Fibroblast of lung (primary cell): ENCODE results near the gene PPFIBP2. TPM values are rescaled to one million over a fixed set of nuclear protein-coding genes. Genes with fewer than 3 reads are reported as not detected.

Source experiments
- DNase-seq, 2 donors: peaks; one replicate each; pipeline versions ENCODE4 v3.0.0 to v3.0.0-alpha.2; 2010; ENCODE audit warnings: low read depth in 2 of 2
- H2AFZ ChIP-seq: 2 replicates; pipeline ENCODE4 v1.5.1; 2012; ENCODE audit warnings: low read length, control low read depth, inconsistent platforms
- H3K27ac ChIP-seq: 2 replicates; pipeline ENCODE4 v1.5.1; 2011; ENCODE audit warnings: low read length, control low read depth; ENCODE audit not compliant: insufficient read depth
- H3K27me3 ChIP-seq: 2 replicates; pipeline ENCODE4 v1.5.1; 2011; ENCODE audit warnings: mild to moderate bottlenecking, low read length; ENCODE audit not compliant: control insufficient read depth, insufficient read depth
- H3K36me3 ChIP-seq: 2 replicates; pipeline ENCODE4 v1.5.1; 2011; ENCODE audit warnings: low read length; ENCODE audit not compliant: control insufficient read depth, insufficient read depth
- H3K4me1 ChIP-seq: 2 replicates; pipeline ENCODE4 v1.5.1; 2011; ENCODE audit warnings: low read length; ENCODE audit not compliant: control insufficient read depth, insufficient read depth; ENCODE audit errors: extremely low read depth
- H3K4me2 ChIP-seq: 2 replicates; pipeline ENCODE4 v1.5.1; 2011; ENCODE audit warnings: low read length, control low read depth; ENCODE audit not compliant: insufficient read depth; ENCODE audit errors: extremely low read depth
- H3K4me3 ChIP-seq, 4 experiments: fragments of 200-600 bp in 1 of 4; sonication (generic) in 1 of 4; replicated peaks in 1 of 4; 2 replicates each; pipeline ENCODE4 v1.5.1; 2011 to 2016; ENCODE audit warnings: low read length in 4 of 4, low read depth in 3 of 4, mild to moderate bottlenecking in 3 of 4, control low read depth in 2 of 4, inconsistent platforms in 1 of 4, mixed read lengths in 1 of 4; ENCODE audit not compliant: insufficient read depth in 1 of 4; ENCODE audit errors: control extremely low read depth in 1 of 4
- H3K79me2 ChIP-seq: 2 replicates; pipeline ENCODE4 v1.5.1; 2012; ENCODE audit warnings: mild to moderate bottlenecking, low read length, inconsistent platforms; ENCODE audit not compliant: control insufficient read depth, insufficient read depth
- H3K9ac ChIP-seq: 2 replicates; pipeline ENCODE4 v1.5.1; 2011; ENCODE audit warnings: mild to moderate bottlenecking, low read length, control low read depth; ENCODE audit not compliant: insufficient read depth
- H3K9me3 ChIP-seq: 2 replicates; pipeline ENCODE4 v1.5.1; 2012; ENCODE audit warnings: low read depth, low read length; ENCODE audit not compliant: control insufficient read depth, insufficient read depth
- H4K20me1 ChIP-seq: 2 replicates; pipeline ENCODE4 v1.5.1; 2011; ENCODE audit warnings: low read length; ENCODE audit not compliant: control insufficient read depth, insufficient read depth; ENCODE audit errors: extremely low read depth
- CTCF ChIP-seq, 2 donors: IDR thresholded peaks in 1 of 2; conservative IDR thresholded peaks in 1 of 2; 1 replicate in 1 of 2; 2 replicates in 1 of 2; pipeline ENCODE4 v1.5.1; 2011 to 2012; ENCODE audit warnings: low read length in 2 of 2, control low read depth in 1 of 2, inconsistent platforms in 1 of 2, low read depth in 1 of 2, mild to moderate bottlenecking in 1 of 2
- EZH2 ChIP-seq: IDR thresholded peaks from 2 replicates; pipeline ENCODE4 v1.5.1; 2012; ENCODE audit warnings: low read length, control low read depth, mild to moderate bottlenecking; ENCODE audit errors: missing control alignments
- polyA plus RNA-seq, 2 donors: library from polyadenylated mRNA; depleted of rRNA in 1 of 2; stranded (reverse) in 1 of 2; unstranded in 1 of 2; fragments of >200 nt; gene quantifications; 2 replicates each; pipeline ENCODE4 v1.2.1, GENCODE V29; 2011 to 2012; ENCODE audit warnings: missing spikeins in 1 of 2
- total RNA-seq: library from RNA; depleted of rRNA; stranded (reverse); fragments of >200 nt; gene quantifications from 2 replicates; pipeline ENCODE4 v1.2.1, GENCODE V29; 2014

PPFIBP2 gene
- total and polyA plus RNA-seq, 2 donors (not counting 1 experiment from before 2014, with no cell fraction given) = 11.4 to 38.8 TPM

GRCh38 chr11:7589861-7590260, 76.1 kb downstream of the PPFIBP2 start:
- no peak overlapping the region for H3K9ac ChIP-seq
- no peaks in the 10 kb centered on the region for H3K79me2 ChIP-seq
- no peak for DNase-seq
- no peak overlapping the region for H3K4me3 ChIP-seq
- no peak overlapping the region for H3K4me2 ChIP-seq
- no peak overlapping the region for H3K27ac ChIP-seq
- peaks cover 3% of the 10 kb centered on the region for H3K4me1 ChIP-seq
- H4K20me1 ChIP-seq = no peaks in the 10 kb centered on the region
- no peak for TF ChIP-seq CTCF (conservative IDR thresholded peaks at IDR 0.05 in 1 of 2, IDR thresholded peaks at IDR 0.05 in 1 of 2; ENCODE audit: low read depth in 1 of 2, low read length in 2 of 2)
- no peak for TF ChIP-seq EZH2
- H3K36me3 ChIP-seq = no peaks in the 10 kb centered on the region
- H3K9me3 ChIP-seq = no peaks in the 10 kb centered on the region
- no peak overlapping the region for H2AFZ ChIP-seq
- no peaks in the 10 kb centered on the region for H3K27me3 ChIP-seq

GRCh38 chr11:7590529-7590928, 76.7 kb downstream of the PPFIBP2 start:
- Histone ChIP-seq H3K9me3 (no peaks in the 10 kb centered on the region), H3K9ac (no peak overlapping the region), H3K4me3 (no peak overlapping the region), H4K20me1 (no peaks in the 10 kb centered on the region), H2AFZ (no peak overlapping the region), H3K36me3 (no peaks in the 10 kb centered on the region), H3K79me2 (no peaks in the 10 kb centered on the region), H3K4me2 (no peak overlapping the region), H3K27me3 (no peaks in the 10 kb centered on the region), H3K4me1 (peaks cover 3% of the 10 kb centered on the region), H3K27ac (no peak overlapping the region)
- DNase-seq = no peak
- TF ChIP-seq EZH2 = no peak
- no peak for TF ChIP-seq CTCF (conservative IDR thresholded peaks at IDR 0.05 in 1 of 2, IDR thresholded peaks at IDR 0.05 in 1 of 2; ENCODE audit: low read depth in 1 of 2, low read length in 2 of 2)

- no peaks in the 10 kb centered on the region for H3K79me2 ChIP-seq
- H3K4me2 ChIP-seq = no peak overlapping the region
- DNase-seq = no peak
- H3K9ac ChIP-seq = no peak overlapping the region
- no peak overlapping the region for H3K27ac ChIP-seq
- TF ChIP-seq CTCF (conservative IDR thresholded peaks at IDR 0.05 in 1 of 2, IDR thresholded peaks at IDR 0.05 in 1 of 2; ENCODE audit: low read depth in 1 of 2, low read length in 2 of 2) (no peak), EZH2 (no peak)
- H3K27me3 ChIP-seq = no peaks in the 10 kb centered on the region
- no peak overlapping the region for H3K4me3 ChIP-seq
- H3K36me3 ChIP-seq = no peaks in the 10 kb centered on the region
- no peaks in the 10 kb centered on the region for H4K20me1 ChIP-seq
- no peaks in the 10 kb centered on the region for H3K9me3 ChIP-seq
- H3K4me1 ChIP-seq = peaks cover 3% of the 10 kb centered on the region
- H2AFZ ChIP-seq = no peak overlapping the region
Measured at GRCh38 chr11:7591107-7591894, 77.5 kb downstream of the PPFIBP2 start.
